GM12892 (cell line): ENCODE data around the gene AWAT2.

Experiments
- POLR2A ChIP-seq: IDR thresholded peaks from 2 replicates; pipeline ENCODE4 v1.6.1; 2011; ENCODE audit warnings: low read depth, low read length, control low read depth
- POLR2AphosphoS5 ChIP-seq: IDR thresholded peaks from 2 replicates; pipeline ENCODE4 v1.6.1; 2011; ENCODE audit warnings: low read depth, low read length, control low read depth

DNA sequence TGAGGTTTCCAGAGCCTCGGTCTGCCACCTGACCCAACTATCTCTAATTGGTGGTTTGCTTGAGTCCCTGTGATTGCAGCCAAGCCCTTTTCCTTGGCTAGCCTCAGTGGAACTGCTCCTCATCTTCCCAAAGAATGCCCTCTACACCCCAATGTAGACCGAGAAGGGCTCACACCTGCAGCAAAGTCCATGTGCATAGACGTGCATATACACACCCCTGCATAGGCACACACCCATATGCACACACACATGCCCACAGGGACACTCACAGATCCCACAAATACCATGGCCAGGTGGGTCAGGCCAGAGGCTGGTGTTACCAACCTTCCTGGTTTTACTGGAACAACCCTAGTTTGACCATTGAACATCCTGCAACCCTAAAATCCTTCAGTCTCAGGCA is 332 bp downstream of the AWAT2 start:
- TF ChIP-seq POLR2A (no peak), POLR2AphosphoS5 (no peak)
